Panc1 (cell line): ENCODE data around the gene CEP85L.

ENCODE experiments used
- CTCF ChIP-seq: fragments of 450-650 bp; IDR thresholded peaks from 2 replicates; pipeline ENCODE4 v1.5.1; 2017; ENCODE audit warnings: mild to moderate bottlenecking
- POLR2AphosphoS5 ChIP-seq: IDR thresholded peaks from 2 replicates; pipeline ENCODE4 v1.6.1; 2012; ENCODE audit warnings: mild to moderate bottlenecking, low read depth, low read length, moderate library complexity
- REST ChIP-seq, 2 experiments: IDR thresholded peaks; 2 replicates each; pipeline ENCODE4 v1.6.1; 2011 to 2012; ENCODE audit warnings: low read depth in 2 of 2, control low read depth in 1 of 2, low read length in 1 of 2, mild to moderate bottlenecking in 1 of 2, moderate library complexity in 1 of 2; ENCODE audit not compliant: insufficient read depth in 1 of 2
- SIN3A ChIP-seq: IDR thresholded peaks from 2 replicates; pipeline ENCODE4 v1.6.1; 2012; ENCODE audit warnings: low read depth, mild to moderate bottlenecking, low read length, moderate library complexity, borderline replicate concordance; ENCODE audit not compliant: insufficient read depth
- TCF7L2 ChIP-seq: IDR thresholded peaks from 2 replicates; pipeline ENCODE4 v1.6.1; 2011; ENCODE audit warnings: mild to moderate bottlenecking, low read depth, low read length, inconsistent platforms

GRCh38 chr6:118514689-118515088 lies 136.7 kb downstream of the CEP85L start:
- TF ChIP-seq CTCF (no peak), REST (IDR thresholded peaks at IDR 0.05; ENCODE audit: insufficient read depth in 1 of 2, low read depth in 2 of 2, low read length in 1 of 2) (no peak), POLR2AphosphoS5 (no peak), SIN3A (no peak), TCF7L2 (no peak)
